ENCODE data around the gene LRRC8B.

LRRC8B gene

GRCh38 chr1:89637496-89637895 lies 112.9 kb downstream of the LRRC8B start:
- no peak for DNase-seq

GRCh38 chr1:89640440-89640839 lies 115.8 kb downstream of the LRRC8B start:
- no peak for DNase-seq

GRCh38 chr1:89641781-89642180 lies 117.2 kb downstream of the LRRC8B start:
- DNase-seq, result no peak

- no peak for DNase-seq
Measured at GRCh38 chr1:89643577-89643976, 118.9 kb downstream of the LRRC8B start.

- DNase-seq, result no peak
Measured at GRCh38 chr1:89644119-89644814, 119.6 kb downstream of the LRRC8B start.

- DNase-seq, result no peak
Measured at GRCh38 chr1:89646259-89646658, 121.6 kb downstream of the LRRC8B start.

Data from DMS 273 treated with DMSO at 0.1 percent for 48 hours (cell line).